ENCODE measurements around the gene ATL2. TPM values are rescaled to one million over a fixed set of nuclear protein-coding genes. Genes with fewer than 3 reads are reported as not detected.

Gene ATL2
- total and polyA plus RNA-seq, 2 of the 8 experiments (the other 6 are each of a cell fraction or from before 2014, with no cell fraction given) = 38.8 to 84.6 TPM

- no peak for TF ChIP-seq POU5F1 (IDR thresholded peaks at IDR 0.05; ENCODE audit: low read depth, low read length)
These were observed 125.1 kb downstream of the ATL2 start (continued) for GRCh38 chr2:38251940-38252339.

All from H1 (cell line).